HAP-1 (cell line): ENCODE results near the gene C2CD2.

Experiments
- DNase-seq, 2 experiments: peaks; one replicate each; pipeline ENCODE4 v3.0.0-alpha.2; 2016 to 2020; ENCODE audit warnings: low spot score in 2 of 2
- H3K27me3 ChIP-seq: fragments of 250-450 bp; sonication (Bioruptor Pico); 2 replicates; pipeline ENCODE4 v1.5.1; 2020; ENCODE audit warnings: low read depth, mild to moderate bottlenecking, moderate library complexity
- H3K36me3 ChIP-seq: fragments of 250-450 bp; sonication (Bioruptor Pico); replicated peaks from 2 replicates; pipeline ENCODE4 v1.5.1; 2020; ENCODE audit warnings: mild to moderate bottlenecking
- H3K4me1 ChIP-seq: fragments of 250-450 bp; sonication (Bioruptor Pico); 2 replicates; pipeline ENCODE4 v1.5.1; 2020; ENCODE audit warnings: mild to moderate bottlenecking
- H3K4me3 ChIP-seq: fragments of 250-450 bp; sonication (Bioruptor Pico); 2 replicates; pipeline ENCODE4 v1.5.1; 2020; ENCODE audit warnings: mild to moderate bottlenecking, moderate library complexity
- H3K9me3 ChIP-seq: fragments of 250-450 bp; sonication (Bioruptor Pico); 2 replicates; pipeline ENCODE4 v1.5.1; 2020; ENCODE audit warnings: mild to moderate bottlenecking, moderate library complexity
- in situ Hi-C: fragments of 300-500 bp; cut with MboI; formaldehyde crosslinking; loops from 3 replicates; pipeline ENCODE4 v1.14.3; 2020; ENCODE audit warnings: low sequenced_read_pairs, inconsistent platforms, mixed read lengths

C2CD2 gene

GRCh38 chr21:41948078-41948895 is 5.5 kb downstream of the C2CD2 start:
- in situ Hi-C loops: no loop called here
- Histone ChIP-seq H3K36me3 (no peaks in the 10 kb centered on the region; the same call in 1 of the 2 replicates), H3K4me3 (no peak overlapping the region), H3K27me3 (no peaks in the 10 kb centered on the region), H3K4me1 (peaks cover 24% of the 10 kb centered on the region), H3K9me3 (no peaks in the 10 kb centered on the region)
- DNase-seq: no peak

GRCh38 chr21:41945982-41946381 is 7.8 kb downstream of the C2CD2 start:
- Histone ChIP-seq H3K27me3 (no peaks in the 10 kb centered on the region), H3K36me3 (no peaks in the 10 kb centered on the region; the same call in none of the 2 replicates), H3K4me1 (peaks cover 8% of the 10 kb centered on the region), H3K9me3 (no peaks in the 10 kb centered on the region), H3K4me3 (no peak overlapping the region)
- no peak for DNase-seq
- in situ Hi-C loops: no loop called here

- no peak for DNase-seq
- Histone ChIP-seq H3K36me3 (peaks cover 4% of the 10 kb centered on the region), H3K9me3 (no peaks in the 10 kb centered on the region), H3K27me3 (no peaks in the 10 kb centered on the region), H3K4me3 (no peak overlapping the region), H3K4me1 (no peaks in the 10 kb centered on the region)
- in situ Hi-C loops: no loop called here
Measured at GRCh38 chr21:41943851-41944250, 10.0 kb downstream of the C2CD2 start.

GRCh38 chr21:41942457-41942856 is 11.4 kb downstream of the C2CD2 start:
- no peak for DNase-seq
- Histone ChIP-seq H3K4me1 (no peaks in the 10 kb centered on the region), H3K4me3 (no peak overlapping the region), H3K27me3 (no peaks in the 10 kb centered on the region), H3K36me3 (peaks cover 4% of the 10 kb centered on the region), H3K9me3 (no peaks in the 10 kb centered on the region)
- in situ Hi-C loops: no loop called here

GRCh38 chr21:41941941-41942340 is 11.9 kb downstream of the C2CD2 start:
- DNase-seq: no peak
- Histone ChIP-seq H3K4me3 (no peak overlapping the region), H3K27me3 (no peaks in the 10 kb centered on the region), H3K36me3 (peaks cover 4% of the 10 kb centered on the region), H3K9me3 (no peaks in the 10 kb centered on the region), H3K4me1 (no peaks in the 10 kb centered on the region)
- in situ Hi-C loops: no loop called here

- no peaks in the 10 kb centered on the region for H3K27me3 ChIP-seq
- peaks cover 4% of the 10 kb centered on the region for H3K36me3 ChIP-seq
- in situ Hi-C loops: no loop called here
- no peak for DNase-seq
- no peaks in the 10 kb centered on the region for H3K4me1 ChIP-seq
- H3K4me3 ChIP-seq: no peak overlapping the region
- no peaks in the 10 kb centered on the region for H3K9me3 ChIP-seq
Measured at GRCh38 chr21:41940431-41940830, 13.4 kb downstream of the C2CD2 start.

- no peak overlapping the region for H3K4me3 ChIP-seq
- no peak for DNase-seq
- no peaks in the 10 kb centered on the region for H3K27me3 ChIP-seq
- H3K9me3 ChIP-seq: no peaks in the 10 kb centered on the region
- H3K36me3 ChIP-seq: peaks cover 4% of the 10 kb centered on the region
- in situ Hi-C loops: no loop called here
- H3K4me1 ChIP-seq: no peaks in the 10 kb centered on the region
Measured at GRCh38 chr21:41939391-41939790, 14.4 kb downstream of the C2CD2 start.

- in situ Hi-C loops: no loop called here
- no peaks in the 10 kb centered on the region for H3K27me3 ChIP-seq
- no peak for DNase-seq
- no peaks in the 10 kb centered on the region; the same call in 1 of the 2 replicates for H3K36me3 ChIP-seq
- H3K4me3 ChIP-seq: no peak overlapping the region
- no peaks in the 10 kb centered on the region for H3K4me1 ChIP-seq
- H3K9me3 ChIP-seq: no peaks in the 10 kb centered on the region
Measured at GRCh38 chr21:41933313-41934079, 20.3 kb downstream of the C2CD2 start.

- Histone ChIP-seq H3K4me3 (no peak overlapping the region), H3K36me3 (no peaks in the 10 kb centered on the region; the same call in 1 of the 2 replicates), H3K27me3 (no peaks in the 10 kb centered on the region), H3K4me1 (no peaks in the 10 kb centered on the region), H3K9me3 (no peaks in the 10 kb centered on the region)
- DNase-seq: no peak
- in situ Hi-C loops: no loop called here
Measured at GRCh38 chr21:41932576-41933312, 21.1 kb downstream of the C2CD2 start.

- no peaks in the 10 kb centered on the region for H3K4me1 ChIP-seq
- H3K4me3 ChIP-seq: no peak overlapping the region
- in situ Hi-C loops: no loop called here
- no peaks in the 10 kb centered on the region for H3K9me3 ChIP-seq
- no peaks in the 10 kb centered on the region for H3K27me3 ChIP-seq
- no peak for DNase-seq
- H3K36me3 ChIP-seq: no peaks in the 10 kb centered on the region; the same call in 1 of the 2 replicates
Measured at GRCh38 chr21:41932191-41932575, 21.6 kb downstream of the C2CD2 start.

GRCh38 chr21:41931041-41931451 is 22.8 kb downstream of the C2CD2 start:
- H3K4me3 ChIP-seq: no peak overlapping the region
- in situ Hi-C loops: no loop called here
- no peak for DNase-seq
- no peaks in the 10 kb centered on the region; the same call in 1 of the 2 replicates for H3K36me3 ChIP-seq
- no peaks in the 10 kb centered on the region for H3K27me3 ChIP-seq
- no peaks in the 10 kb centered on the region for H3K9me3 ChIP-seq
- no peaks in the 10 kb centered on the region for H3K4me1 ChIP-seq

- DNase-seq: no peak
- H3K9me3 ChIP-seq: no peaks in the 10 kb centered on the region
- no peaks in the 10 kb centered on the region for H3K27me3 ChIP-seq
- H3K36me3 ChIP-seq: no peaks in the 10 kb centered on the region
- H3K4me3 ChIP-seq: no peak overlapping the region
- in situ Hi-C loops: no loop called here
- H3K4me1 ChIP-seq: no peaks in the 10 kb centered on the region
Measured at GRCh38 chr21:41929248-41929647, 24.6 kb downstream of the C2CD2 start.

GRCh38 chr21:41928621-41929220 is 25.1 kb downstream of the C2CD2 start:
- Histone ChIP-seq H3K27me3 (no peaks in the 10 kb centered on the region), H3K4me3 (no peak overlapping the region), H3K4me1 (no peaks in the 10 kb centered on the region), H3K9me3 (no peaks in the 10 kb centered on the region), H3K36me3 (no peaks in the 10 kb centered on the region)
- in situ Hi-C loops: no loop called here
- no peak for DNase-seq
